Measurements from ENCODE around the gene UGT1A7. TPM values are rescaled to one million over a fixed set of nuclear protein-coding genes. Genes with fewer than 3 reads are reported as not detected.

UGT1A7 gene
- total RNA-seq, 1 donor from 2014 or later, result not detected

- H3K27ac Mint-ChIP-seq (ENCODE audit: unreplicated experiment), result no peak overlapping the region
Measured at GRCh38 chr2:233798335-233799086, 116.8 kb downstream of the UGT1A7 start.

GRCh38 chr2:233799087-233799665, 117.5 kb downstream of the UGT1A7 start:
- H3K36me3 Mint-ChIP-seq (ENCODE audit: low read depth), result no peaks in the 10 kb centered on the region
- no peak for DNase-seq (ENCODE audit: low read depth, low spot score)
- H3K9me3 Mint-ChIP-seq, result peaks cover 4% of the 10 kb centered on the region
- no peaks in the 10 kb centered on the region for H3K4me1 Mint-ChIP-seq
- H3K4me3 Mint-ChIP-seq, result no peak overlapping the region
- TF ChIP-seq CTCF (conservative IDR thresholded peaks at IDR 0.05), result no peak
- H3K27ac Mint-ChIP-seq (ENCODE audit: unreplicated experiment), result no peak overlapping the region
- H3K27me3 Mint-ChIP-seq (ENCODE audit: low read depth), result no peaks in the 10 kb centered on the region

More at GRCh38 chr2:233798335-233799086, 116.8 kb downstream of the UGT1A7 start:
- no peaks in the 10 kb centered on the region for H3K36me3 Mint-ChIP-seq (ENCODE audit: low read depth)
- no peak overlapping the region for H3K4me3 Mint-ChIP-seq
- H3K9me3 Mint-ChIP-seq, result peaks cover 4% of the 10 kb centered on the region
- H3K27me3 Mint-ChIP-seq (ENCODE audit: low read depth), result no peaks in the 10 kb centered on the region
- no peak for DNase-seq (ENCODE audit: low read depth, low spot score)
- no peaks in the 10 kb centered on the region for H3K4me1 Mint-ChIP-seq
- no peak for TF ChIP-seq CTCF (conservative IDR thresholded peaks at IDR 0.05)

- Mint-ChIP-seq H3K27ac (ENCODE audit: unreplicated experiment) (no peak overlapping the region), H3K9me3 (peaks cover 4% of the 10 kb centered on the region), H3K36me3 (ENCODE audit: low read depth) (no peaks in the 10 kb centered on the region), H3K27me3 (ENCODE audit: low read depth) (no peaks in the 10 kb centered on the region), H3K4me1 (no peaks in the 10 kb centered on the region), H3K4me3 (no peak overlapping the region)
- no peak for TF ChIP-seq CTCF (conservative IDR thresholded peaks at IDR 0.05)
- DNase-seq (ENCODE audit: low read depth, low spot score), result no peak
Measured at GRCh38 chr2:233799716-233800115, 118.0 kb downstream of the UGT1A7 start.

GRCh38 chr2:233800208-233800607, 118.5 kb downstream of the UGT1A7 start:
- no peak for DNase-seq (ENCODE audit: low read depth, low spot score)
- Mint-ChIP-seq H3K36me3 (ENCODE audit: low read depth) (no peaks in the 10 kb centered on the region), H3K4me1 (no peaks in the 10 kb centered on the region), H3K27ac (ENCODE audit: unreplicated experiment) (no peak overlapping the region), H3K4me3 (no peak overlapping the region), H3K9me3 (peaks cover 4% of the 10 kb centered on the region), H3K27me3 (ENCODE audit: low read depth) (peaks cover 3% of the 10 kb centered on the region)
- TF ChIP-seq CTCF (conservative IDR thresholded peaks at IDR 0.05), result no peak

GRCh38 chr2:233801357-233802131, 119.8 kb downstream of the UGT1A7 start:
- no peak for DNase-seq (ENCODE audit: low read depth, low spot score)
- peaks cover 3% of the 10 kb centered on the region for H3K27me3 Mint-ChIP-seq (ENCODE audit: low read depth)
- H3K4me3 Mint-ChIP-seq, result no peak overlapping the region
- peaks cover 4% of the 10 kb centered on the region for H3K9me3 Mint-ChIP-seq
- no peaks in the 10 kb centered on the region for H3K4me1 Mint-ChIP-seq
- no peak overlapping the region for H3K27ac Mint-ChIP-seq (ENCODE audit: unreplicated experiment)
- TF ChIP-seq CTCF (conservative IDR thresholded peaks at IDR 0.05), result no peak
- no peaks in the 10 kb centered on the region for H3K36me3 Mint-ChIP-seq (ENCODE audit: low read depth)
